HG02943 (cell line): ENCODE measurements around the gene STK36.
A peak's percentile ranks its signal among the peaks of the same experiment; 100 is the strongest.
"Not testable (repeated sequence)": the region's sequence is repeated elsewhere in the genome, so short reads cannot be mapped to it uniquely, and the experiment has no call there.

Experiments
- ATAC-seq: cut with Tn5 transposase; IDR thresholded peaks from one replicate; pipeline ENCODE4 v1.9.1; 2021; ENCODE audit warnings: mild to moderate bottlenecking, low read depth, moderate library complexity; ENCODE audit not compliant: unreplicated experiment

STK36 gene

DNA sequence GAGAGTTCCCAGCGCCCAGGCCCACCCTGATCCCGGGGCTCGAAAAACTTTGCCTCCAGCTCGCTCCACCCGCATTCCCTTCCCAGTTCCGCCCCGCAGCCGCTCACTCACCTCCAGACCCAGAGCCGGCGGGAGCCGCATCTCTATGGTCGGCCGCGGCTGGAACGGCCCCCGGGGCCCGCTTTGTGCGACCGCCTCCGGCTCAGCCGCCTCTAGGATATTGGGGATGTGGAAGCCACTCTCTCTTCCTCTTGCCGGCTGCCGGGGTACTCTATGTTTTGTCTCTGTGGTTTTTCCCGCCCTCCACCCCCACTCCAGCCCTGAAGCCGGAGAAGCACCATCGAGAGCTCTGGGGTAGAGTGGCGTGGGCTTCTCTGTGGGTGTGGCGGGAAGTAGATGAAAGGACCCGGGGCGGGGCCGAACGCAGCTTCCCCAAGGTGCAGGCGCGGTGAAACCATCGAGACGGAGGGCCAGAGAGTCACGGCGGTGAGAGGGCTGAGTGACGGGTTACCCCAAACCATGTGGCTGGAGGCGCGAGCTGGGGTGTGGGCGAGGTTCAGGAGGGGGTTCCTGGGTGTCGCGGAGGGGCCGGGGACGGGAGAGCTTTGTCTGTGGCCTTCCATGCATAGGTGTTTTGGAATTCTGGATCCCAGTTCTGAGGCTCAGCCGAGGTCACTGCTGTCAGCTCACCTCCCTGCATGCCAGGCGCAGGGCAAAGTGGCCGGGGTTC is 12.5 kb upstream of the STK36 start, which contains the start of the genes BCS1L and ZNF142:
Gene BCS1L, plus strand, starts transcription at position 426 of the 730 bp plus-strand sequence. CDS start 1,305 bp downstream, outside the sequence.
Gene ZNF142, minus strand, starts transcription at position 366 of the 730 bp plus-strand sequence. CDS start 3,194 bp downstream, outside the sequence.
- ATAC-seq = peak; percentile 91

DNA sequence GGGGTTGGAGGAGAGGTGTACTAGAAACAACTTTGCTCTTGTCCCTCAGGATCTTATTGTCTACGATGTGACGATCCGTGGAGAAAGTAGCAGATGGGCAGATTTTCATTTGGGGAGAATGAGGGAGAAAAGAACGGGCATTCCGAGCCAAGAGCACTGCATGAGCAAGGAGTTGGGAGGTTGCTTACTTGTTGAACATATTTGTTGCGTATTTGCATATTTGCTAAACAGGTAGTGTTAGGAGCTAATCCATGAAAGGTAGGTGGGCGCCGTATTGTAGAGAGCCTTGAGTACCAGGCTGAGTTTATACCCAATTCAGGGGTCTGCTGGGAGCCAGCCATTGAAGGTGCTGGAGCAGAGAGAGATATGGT is 11.9 kb upstream of the STK36 start:
- ATAC-seq = no peak

GRCh38 chr2:218662377-218662776 is 9.5 kb upstream of the STK36 start:
- no peak for ATAC-seq

- no peak for ATAC-seq
These were observed 9.1 kb upstream of the STK36 start for GRCh38 chr2:218662827-218663226.

DNA sequence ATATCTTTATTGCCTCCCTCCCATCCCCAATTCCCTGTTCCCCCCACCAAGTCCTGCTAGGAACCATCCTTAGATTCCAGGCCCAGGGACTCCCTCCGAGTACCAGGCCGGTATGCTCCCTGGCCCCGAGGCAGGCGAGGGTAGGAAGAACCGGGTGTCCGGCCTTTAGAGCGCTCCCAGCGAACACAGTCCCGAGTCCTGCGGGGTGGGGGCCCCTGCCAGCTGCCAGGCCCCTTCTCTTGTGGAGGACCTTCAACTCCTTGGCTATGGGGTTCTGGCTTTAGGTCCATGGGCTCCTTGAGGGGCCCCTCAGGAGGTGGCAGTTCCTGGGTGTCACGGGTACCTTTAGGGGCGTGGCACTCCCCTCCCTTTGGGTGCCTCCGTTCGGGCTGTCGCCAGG is 8.0 kb upstream of the STK36 start:
- no peak for ATAC-seq

DNA sequence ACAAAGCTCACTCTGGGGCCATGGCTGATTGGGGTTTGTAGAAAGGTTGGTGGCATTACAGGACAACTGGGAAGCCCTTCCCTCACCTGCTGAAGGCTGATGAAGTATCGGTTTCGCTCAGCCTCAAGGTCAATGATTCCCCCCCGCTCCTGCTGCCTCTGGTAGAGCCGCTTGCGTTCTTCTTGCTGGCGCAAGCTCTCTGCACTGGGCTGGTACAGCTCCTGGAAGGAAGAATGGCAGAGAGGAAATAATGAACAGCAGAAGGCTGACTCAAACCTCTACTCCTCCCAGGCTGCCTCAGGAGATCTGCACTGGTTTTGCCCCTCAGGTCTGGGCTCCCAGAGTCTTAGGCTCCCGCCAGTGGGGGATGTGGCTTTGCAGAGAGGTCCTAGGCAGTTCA is 7.2 kb upstream of the STK36 start:
- ATAC-seq = no peak

DNA sequence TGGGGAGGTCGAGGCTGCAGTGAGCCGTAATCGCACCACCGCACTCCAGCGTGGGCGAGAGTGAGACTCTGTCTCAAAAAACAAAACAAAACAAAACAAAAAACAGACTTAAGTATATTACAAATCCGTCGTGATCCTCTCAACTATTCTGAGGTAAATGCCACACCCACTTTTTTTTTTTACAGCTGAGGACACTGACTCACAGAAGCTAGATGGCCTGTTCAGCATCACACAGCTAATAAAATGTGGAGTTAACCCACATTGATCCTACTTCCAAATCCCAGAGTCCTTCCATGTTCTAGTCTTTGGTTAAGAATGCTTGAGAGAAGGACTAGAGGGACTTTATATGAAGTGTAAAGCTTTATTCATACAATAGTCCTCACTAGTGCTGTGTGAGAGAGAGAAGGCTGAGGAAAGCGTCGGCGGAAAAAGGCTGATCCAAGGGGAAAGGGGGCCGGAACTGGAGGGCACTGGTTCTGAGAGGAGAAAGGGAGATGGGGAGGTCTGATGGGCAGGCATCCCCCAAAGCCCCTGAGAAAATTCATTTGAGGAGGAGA is 711 bp upstream of the STK36 start:
- peak; percentile 11 for ATAC-seq

DNA sequence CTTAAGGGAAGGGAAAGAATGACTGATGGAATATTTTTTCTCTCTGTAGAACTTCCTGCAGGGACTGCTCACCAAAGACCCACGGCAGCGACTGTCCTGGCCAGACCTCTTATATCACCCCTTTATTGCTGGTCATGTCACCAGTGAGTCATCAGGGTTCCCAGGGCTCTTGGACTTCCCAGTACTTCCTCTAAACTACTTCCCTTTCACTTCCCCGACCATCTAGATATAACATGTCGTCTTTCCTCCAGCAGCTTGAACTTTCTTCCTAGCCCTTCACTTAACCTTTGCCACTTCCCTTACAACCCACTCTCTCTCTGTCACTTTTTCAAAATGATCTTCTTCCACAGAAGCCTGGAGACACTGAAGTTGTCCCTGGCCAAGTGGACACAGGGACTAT is 7.2 kb downstream of the STK36 start:
- no peak for ATAC-seq

DNA sequence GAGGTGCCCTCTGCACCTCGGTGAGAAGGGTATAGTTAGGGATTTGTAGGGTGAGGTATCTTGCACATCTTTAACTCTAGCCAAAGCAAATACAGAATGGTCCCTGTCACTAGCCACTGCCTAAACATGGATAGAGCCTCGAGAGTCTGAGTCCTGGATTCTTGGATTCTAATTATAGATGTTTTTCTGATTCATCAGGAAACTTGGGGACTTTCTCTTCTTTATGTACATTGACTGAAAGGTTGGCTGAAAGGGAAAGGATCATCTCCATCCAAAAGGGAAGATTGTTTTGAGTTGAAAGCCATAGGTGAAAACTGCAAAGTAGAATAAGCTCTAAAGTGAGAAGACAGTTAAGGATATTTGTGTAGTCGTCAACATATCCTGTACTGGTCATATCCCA is 8.2 kb downstream of the STK36 start:
- ATAC-seq = no peak

DNA sequence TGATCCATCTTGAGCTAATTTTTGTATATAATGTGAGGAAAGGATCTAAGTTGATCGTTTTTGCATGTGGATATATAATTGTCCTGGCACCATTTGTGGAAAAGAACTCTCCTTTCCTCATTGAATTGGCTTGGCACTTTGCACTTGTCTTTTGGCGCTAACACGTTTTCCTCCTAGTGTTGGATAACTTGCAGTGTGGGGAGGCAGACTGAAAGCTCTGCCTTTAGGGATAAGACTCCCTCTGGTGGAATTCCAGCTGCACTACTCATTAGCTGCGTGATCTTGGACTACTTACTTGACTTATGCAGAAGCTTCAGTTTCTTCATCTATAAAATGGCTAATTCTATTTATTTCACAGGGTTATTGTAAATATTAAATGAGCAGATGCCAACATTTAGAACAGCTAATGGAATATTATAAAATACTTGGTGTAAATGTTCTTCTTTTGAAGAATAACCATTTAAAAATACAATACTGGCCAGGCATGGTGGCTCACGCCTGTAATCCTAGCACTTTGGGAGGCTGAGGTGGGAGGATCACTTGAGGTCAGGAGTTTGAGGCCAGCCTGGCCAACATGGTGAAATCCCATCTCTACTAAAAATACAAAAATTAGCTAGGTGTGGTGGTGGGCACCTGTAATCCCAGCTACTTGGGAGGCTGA is 15.6 kb downstream of the STK36 start:
- ATAC-seq = not testable (repeated sequence)

DNA sequence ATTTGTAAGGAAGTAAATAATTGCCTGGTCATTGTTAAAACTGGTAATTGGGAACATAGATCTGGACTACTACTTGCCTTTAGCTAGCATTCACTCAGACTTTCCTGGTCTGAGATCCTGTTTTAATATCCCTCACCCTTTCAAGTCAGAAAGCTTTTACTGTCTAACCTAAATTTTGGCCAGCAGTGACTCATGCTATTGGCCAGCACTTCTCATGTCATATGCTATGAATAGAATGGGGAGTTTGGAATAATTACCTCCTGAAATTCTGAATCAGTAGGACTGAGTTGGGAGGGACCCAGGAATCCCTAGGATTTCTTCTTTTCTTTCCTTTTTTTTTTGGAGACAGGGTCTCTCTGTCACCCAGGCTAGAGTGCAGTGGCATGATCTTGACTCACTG is 19.3 kb downstream of the STK36 start:
- no peak for ATAC-seq

GRCh38 chr2:218694405-218695145 is 22.7 kb downstream of the STK36 start:
- no peak for ATAC-seq

DNA sequence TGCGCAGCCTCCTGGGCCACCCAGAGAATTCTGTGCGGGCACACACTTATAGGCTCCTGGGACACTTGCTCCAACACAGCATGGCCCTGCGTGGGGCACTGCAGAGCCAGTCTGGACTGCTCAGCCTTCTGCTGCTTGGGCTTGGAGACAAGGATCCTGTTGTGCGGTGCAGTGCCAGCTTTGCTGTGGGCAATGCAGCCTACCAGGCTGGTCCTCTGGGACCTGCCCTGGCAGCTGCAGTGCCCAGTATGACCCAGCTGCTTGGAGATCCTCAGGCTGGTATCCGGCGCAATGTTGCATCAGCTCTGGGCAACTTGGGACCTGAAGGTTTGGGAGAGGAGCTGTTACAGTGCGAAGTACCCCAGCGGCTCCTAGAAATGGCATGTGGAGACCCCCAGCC is 27.0 kb downstream of the STK36 start:
- no peak for ATAC-seq

DNA sequence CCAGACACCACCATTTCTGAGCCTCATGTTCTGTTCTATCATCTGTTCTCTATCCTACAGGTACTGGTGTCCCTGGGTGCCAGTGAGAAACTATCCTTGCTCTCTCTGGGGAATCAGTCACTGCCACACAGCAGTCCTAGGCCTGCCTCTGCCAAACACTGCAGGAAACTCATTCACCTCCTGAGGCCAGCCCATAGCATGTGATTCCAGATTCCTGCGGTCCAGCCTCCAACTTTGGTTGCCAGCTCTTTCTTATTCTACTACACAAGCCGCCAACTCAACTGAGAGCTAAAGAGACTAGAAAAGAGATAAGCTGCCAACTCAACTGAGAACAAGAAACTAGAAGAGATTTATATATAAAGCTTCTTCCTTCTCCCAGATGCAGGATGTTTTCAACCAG is 29.9 kb downstream of the STK36 start:
- no peak for ATAC-seq

- ATAC-seq = no peak
These were observed 31.5 kb downstream of the STK36 start for GRCh38 chr2:218703341-218703740.

GRCh38 chr2:218708086-218708485 is 36.2 kb downstream of the STK36 start:
- peak; percentile 33 for ATAC-seq

GRCh38 chr2:218709908-218710307 is 38.0 kb downstream of the STK36 start:
- no peak for ATAC-seq

DNA sequence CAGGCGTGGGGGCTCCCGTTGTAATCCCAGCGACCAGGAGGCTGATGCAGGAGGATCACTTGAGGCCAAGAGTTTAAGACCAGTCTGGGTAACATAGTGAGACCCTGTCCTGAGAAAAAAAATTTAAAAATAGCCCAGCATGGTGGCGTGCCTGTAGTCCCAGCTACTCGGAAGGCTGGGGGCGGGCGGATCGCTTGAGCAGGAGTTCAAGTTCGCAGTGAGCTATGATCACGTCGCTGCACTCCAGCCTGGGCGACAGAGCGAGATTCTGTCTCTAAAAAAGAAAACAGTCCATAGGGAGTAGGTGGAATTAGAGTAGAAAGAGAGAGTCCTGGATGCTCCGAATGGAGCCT is 38.4 kb downstream of the STK36 start:
- ATAC-seq = no peak

GRCh38 chr2:218710687-218711549 is 39.0 kb downstream of the STK36 start, which contains the start of gene TTLL4:
TSS of gene TTLL4 (plus strand) at chr2:218710835. CDS start at chr2:218737677, 26,842 bp downstream.
- ATAC-seq = peak; percentile 79

DNA sequence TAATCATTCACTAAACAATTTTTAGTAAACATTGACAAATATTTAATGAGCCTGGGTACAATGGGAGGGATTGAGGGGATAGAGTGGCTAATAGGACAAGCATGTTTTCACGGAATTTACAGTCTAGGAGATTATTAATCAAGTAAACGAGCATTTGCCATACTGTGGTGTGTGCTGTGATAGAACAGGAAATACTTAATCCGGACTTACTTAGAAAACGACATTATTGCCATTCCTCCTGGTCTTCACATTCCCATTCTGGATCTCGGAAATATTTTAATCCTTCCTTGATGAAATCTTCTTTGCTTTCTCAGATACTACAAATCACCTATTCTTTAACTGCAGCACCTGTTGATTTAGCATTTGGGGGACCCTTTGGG is 39.7 kb downstream of the STK36 start:
- no peak for ATAC-seq
